Activated naive CD4-positive, alpha-beta T cell treated with anti-CD3 and anti-CD28 coated beads for 36 hours (primary cell): Measurements from ENCODE around the gene MYO3A. TPM values are rescaled to one million over a fixed set of nuclear protein-coding genes. Genes with fewer than 3 reads are reported as not detected.

Experiments used
- CTCF ChIA-PET: fragments of 350-600 bp; sonication (Branson Sonifier 250); formaldehyde crosslinking; loops from one replicate; lab custom pipeline; 2021; ENCODE audit warnings: antibody characterized with exemption; lab: Charles Lee
- DNase-seq: peaks from one replicate; pipeline ENCODE4 v3.0.0-alpha.2; 2020
- H3K27ac Mint-ChIP-seq: one replicate; pipeline ENCODE4 v1.8.0; 2021; ENCODE audit warnings: mild to moderate bottlenecking, mixed read lengths
- H3K27me3 Mint-ChIP-seq: one replicate; pipeline ENCODE4 v1.8.0; 2021; ENCODE audit warnings: low read depth, mixed read lengths
- H3K36me3 Mint-ChIP-seq: one replicate; pipeline ENCODE4 v1.8.0; 2021; ENCODE audit warnings: low read depth, mixed read lengths
- H3K4me1 Mint-ChIP-seq: one replicate; pipeline ENCODE4 v1.8.0; 2021; ENCODE audit warnings: low read depth, mixed read lengths
- H3K4me3 Mint-ChIP-seq: one replicate; pipeline ENCODE4 v1.8.0; 2021; ENCODE audit warnings: mild to moderate bottlenecking, moderate library complexity, mixed read lengths
- H3K9me3 Mint-ChIP-seq: one replicate; pipeline ENCODE4 v1.8.0; 2021; ENCODE audit warnings: mixed read lengths
- intact Hi-C: fragments of 100-400 bp; cut with micrococcal nuclease; formaldehyde crosslinking; loops from one replicate; pipeline ENCODE4 v1.15.1; 2023
- total RNA-seq, 2 experiments: library from RNA; stranded (reverse); gene quantifications; one replicate each; pipeline ENCODE4 v1.2.3, GENCODE V29; 2021

MYO3A gene, protein sequence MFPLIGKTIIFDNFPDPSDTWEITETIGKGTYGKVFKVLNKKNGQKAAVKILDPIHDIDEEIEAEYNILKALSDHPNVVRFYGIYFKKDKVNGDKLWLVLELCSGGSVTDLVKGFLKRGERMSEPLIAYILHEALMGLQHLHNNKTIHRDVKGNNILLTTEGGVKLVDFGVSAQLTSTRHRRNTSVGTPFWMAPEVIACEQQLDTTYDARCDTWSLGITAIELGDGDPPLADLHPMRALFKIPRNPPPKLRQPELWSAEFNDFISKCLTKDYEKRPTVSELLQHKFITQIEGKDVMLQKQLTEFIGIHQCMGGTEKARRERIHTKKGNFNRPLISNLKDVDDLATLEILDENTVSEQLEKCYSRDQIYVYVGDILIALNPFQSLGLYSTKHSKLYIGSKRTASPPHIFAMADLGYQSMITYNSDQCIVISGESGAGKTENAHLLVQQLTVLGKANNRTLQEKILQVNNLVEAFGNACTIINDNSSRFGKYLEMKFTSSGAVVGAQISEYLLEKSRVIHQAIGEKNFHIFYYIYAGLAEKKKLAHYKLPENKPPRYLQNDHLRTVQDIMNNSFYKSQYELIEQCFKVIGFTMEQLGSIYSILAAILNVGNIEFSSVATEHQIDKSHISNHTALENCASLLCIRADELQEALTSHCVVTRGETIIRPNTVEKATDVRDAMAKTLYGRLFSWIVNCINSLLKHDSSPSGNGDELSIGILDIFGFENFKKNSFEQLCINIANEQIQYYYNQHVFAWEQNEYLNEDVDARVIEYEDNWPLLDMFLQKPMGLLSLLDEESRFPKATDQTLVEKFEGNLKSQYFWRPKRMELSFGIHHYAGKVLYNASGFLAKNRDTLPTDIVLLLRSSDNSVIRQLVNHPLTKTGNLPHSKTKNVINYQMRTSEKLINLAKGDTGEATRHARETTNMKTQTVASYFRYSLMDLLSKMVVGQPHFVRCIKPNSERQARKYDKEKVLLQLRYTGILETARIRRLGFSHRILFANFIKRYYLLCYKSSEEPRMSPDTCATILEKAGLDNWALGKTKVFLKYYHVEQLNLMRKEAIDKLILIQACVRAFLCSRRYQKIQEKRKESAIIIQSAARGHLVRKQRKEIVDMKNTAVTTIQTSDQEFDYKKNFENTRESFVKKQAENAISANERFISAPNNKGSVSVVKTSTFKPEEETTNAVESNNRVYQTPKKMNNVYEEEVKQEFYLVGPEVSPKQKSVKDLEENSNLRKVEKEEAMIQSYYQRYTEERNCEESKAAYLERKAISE (N-terminal part only)
- total RNA-seq = not detected

DNA sequence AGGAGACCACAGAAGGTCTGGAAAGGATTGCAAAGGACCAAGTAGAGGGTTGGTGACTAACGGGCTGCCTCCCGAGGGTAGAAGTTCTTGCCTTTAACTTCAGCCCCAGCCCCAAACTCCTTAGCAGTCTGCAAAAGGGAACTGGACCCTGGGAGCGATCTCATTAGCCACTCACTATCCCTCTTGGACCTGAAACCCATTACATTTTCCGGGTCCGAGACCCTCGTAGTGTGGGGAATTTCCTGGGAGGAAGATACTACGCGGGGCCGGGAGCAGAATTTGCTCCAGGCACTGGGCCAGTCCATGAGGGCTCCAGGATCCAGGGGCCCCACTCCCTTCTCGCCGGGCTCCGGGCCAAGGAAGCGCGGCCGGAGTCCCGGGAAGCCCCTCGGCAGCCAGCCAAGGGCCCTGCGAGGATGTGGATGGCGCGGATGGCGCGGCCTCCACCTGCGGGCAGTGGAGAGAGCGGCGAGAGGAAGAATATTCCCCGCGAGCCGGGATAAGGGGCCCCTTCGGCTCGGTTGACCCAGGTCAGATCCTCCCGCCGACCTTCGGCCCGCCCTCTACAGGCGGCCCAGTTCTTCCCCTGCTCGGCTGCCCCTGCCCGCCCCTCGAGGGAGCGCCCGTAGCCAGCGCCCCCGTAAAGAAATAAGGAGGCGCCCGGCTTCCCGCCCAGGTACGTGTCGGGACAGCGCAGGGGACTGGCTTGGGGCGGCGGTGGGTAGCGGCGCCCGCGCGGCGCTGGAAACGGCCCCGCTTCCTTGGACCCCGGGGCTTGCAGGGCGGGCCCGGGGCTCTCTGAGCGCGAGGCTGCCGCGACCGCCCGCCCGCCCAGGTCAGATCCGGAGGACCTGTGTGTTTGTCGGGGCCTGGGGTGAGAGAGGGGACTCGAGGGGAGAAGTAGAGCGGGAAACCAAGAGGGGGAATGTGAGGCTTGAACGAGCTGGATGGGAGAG is at the start of gene MYO3A:
MYO3A (plus strand) TSS at position 577 of the 956 bp plus-strand sequence. CDS start 17,882 bp downstream, outside the sequence.
- Mint-ChIP-seq H3K4me3 (peak within 1 kb of the TSS; percentile 74), H3K27ac (no peak within 1 kb of the TSS), H3K9me3 (no peaks in the 10 kb centered on the region), H3K36me3 (no peaks in the 10 kb centered on the region), H3K4me1 (peaks cover 9% of the 10 kb centered on the region), H3K27me3 (peaks cover 30% of the 10 kb centered on the region)
- DNase-seq = no peak
- CTCF ChIA-PET = interaction anchor here (1.1 kb wide), 1 partner anchor 59 kb away, joined by 5 read pairs; no protein-coding TSS in a partner anchor
- intact Hi-C loops = no loop called here

DNA sequence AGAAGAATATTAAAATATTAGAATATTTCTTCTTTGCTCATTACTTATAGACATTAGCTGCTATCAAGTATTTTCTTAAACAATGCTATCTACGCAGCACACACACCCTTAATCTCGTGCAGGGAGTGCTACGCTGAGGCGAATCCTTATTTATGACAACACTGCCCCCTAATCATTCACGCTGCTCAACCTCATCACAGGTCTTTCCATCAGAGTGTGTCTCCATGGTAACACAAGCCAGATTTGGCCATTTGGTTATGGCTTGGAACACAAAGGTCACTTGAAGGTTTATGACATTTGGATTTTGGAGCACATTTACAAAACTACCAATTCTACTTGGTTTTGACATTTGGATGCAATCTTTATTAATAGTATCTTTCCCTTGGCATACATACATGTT is 45.4 kb upstream of the MYO3A start:
- peaks cover 9% of the 10 kb centered on the region for H3K27me3 Mint-ChIP-seq
- CTCF ChIA-PET = interaction anchor here (0.6 kb wide), 2 partner anchors 52 to 667 kb away, joined by 3 read pairs; no protein-coding TSS in a partner anchor
- intact Hi-C loops = no loop called here
- H3K9me3 Mint-ChIP-seq = peaks cover 2% of the 10 kb centered on the region
- no peak overlapping the region for H3K4me3 Mint-ChIP-seq
- DNase-seq = no peak
- H3K36me3 Mint-ChIP-seq = no peaks in the 10 kb centered on the region
- H3K27ac Mint-ChIP-seq = no peak overlapping the region
- no peaks in the 10 kb centered on the region for H3K4me1 Mint-ChIP-seq

DNA sequence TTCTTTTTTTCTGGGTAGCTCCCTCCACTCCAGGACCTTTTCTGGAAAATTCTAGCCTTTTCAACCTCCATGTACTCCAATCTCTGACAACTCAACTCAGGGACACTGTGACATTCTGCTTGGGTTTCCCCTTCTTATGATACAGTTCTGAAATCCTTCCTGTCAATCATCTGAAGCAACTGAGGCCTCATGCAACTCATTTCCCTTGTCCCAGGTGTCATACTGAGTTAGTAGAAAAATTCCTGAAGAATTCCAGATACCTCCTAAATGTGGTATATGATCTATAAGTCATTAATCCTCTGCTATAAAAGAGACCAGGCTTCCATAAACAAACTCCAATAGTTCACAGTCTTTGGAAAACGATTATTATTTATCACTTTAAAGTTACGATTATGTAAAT is 43.0 kb upstream of the MYO3A start:
- intact Hi-C loops = no loop called here
- CTCF ChIA-PET = no interaction called here
- Mint-ChIP-seq H3K9me3 (peaks cover 2% of the 10 kb centered on the region), H3K36me3 (no peaks in the 10 kb centered on the region), H3K27ac (no peak overlapping the region), H3K4me1 (no peaks in the 10 kb centered on the region), H3K27me3 (peaks cover 16% of the 10 kb centered on the region), H3K4me3 (no peak overlapping the region)
- DNase-seq = no peak

DNA sequence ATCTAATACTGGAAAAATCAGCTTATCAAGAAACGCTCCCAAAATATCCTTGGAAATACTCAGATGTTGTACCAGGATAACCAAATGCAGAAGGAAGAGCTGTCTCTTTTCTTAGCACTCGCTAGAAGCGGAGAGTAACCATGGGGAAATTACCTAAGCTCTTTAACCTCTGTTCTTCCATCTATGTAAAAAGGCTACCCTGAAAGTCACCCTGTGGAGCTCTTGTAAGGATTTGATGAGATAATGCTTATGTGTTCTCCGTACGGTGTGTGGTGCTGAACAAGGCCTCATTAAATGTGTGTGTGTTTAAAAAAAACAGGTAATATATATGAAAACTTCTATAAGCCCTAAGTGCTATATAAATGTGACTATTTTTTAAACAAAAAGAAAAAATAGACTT is 38.2 kb upstream of the MYO3A start:
- Mint-ChIP-seq H3K4me1 (no peaks in the 10 kb centered on the region), H3K36me3 (no peaks in the 10 kb centered on the region), H3K27ac (no peak overlapping the region), H3K9me3 (peaks cover 2% of the 10 kb centered on the region), H3K27me3 (peaks cover 18% of the 10 kb centered on the region), H3K4me3 (no peak overlapping the region)
- CTCF ChIA-PET = no interaction called here
- DNase-seq = no peak
- intact Hi-C loops = no loop called here

DNA sequence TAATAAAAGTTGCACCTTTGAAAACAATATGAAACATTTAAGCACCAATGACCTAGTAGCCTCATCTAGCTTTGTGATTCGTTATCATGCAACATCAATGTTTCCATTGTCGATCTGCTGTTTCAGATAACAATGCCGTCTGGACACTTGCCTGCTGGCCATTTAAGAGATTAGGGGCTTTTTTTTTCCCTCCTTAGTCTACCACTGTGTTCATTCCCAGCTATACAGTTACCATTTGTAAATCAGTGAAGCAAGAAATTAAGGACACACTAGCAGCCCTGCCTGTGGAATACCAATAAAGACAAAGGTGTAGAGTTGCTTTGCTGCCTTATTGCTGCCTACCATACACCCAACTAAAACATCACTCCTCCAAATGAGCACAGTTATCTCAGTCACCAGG is 37.6 kb upstream of the MYO3A start:
- no peak overlapping the region for H3K4me3 Mint-ChIP-seq
- peaks cover 18% of the 10 kb centered on the region for H3K27me3 Mint-ChIP-seq

DNA sequence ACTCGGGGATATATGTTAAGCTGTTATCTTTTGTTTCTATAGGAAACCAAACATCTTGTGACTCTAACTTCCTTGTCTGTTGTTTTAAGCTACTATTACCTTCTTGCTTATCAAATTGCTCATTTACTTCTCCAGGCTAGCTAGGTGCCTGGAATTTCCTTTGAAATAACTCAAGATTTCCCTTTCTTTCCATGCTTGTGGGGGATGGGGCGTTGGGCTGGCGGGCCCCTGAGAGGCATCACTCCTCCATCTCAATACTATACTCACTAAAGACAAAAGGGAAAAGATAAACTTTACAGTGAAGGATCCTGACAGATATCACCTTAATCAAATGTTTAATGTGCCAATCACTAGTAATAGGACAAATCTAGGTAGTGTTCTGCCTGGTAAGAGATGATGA is 34.7 kb upstream of the MYO3A start:
- no peak overlapping the region for H3K27ac Mint-ChIP-seq
- H3K9me3 Mint-ChIP-seq = no peaks in the 10 kb centered on the region
- CTCF ChIA-PET = no interaction called here
- intact Hi-C loops = no loop called here
- DNase-seq = no peak
- no peaks in the 10 kb centered on the region for H3K4me1 Mint-ChIP-seq
- H3K4me3 Mint-ChIP-seq = no peak overlapping the region
- H3K36me3 Mint-ChIP-seq = no peaks in the 10 kb centered on the region
- H3K27me3 Mint-ChIP-seq = peaks cover 9% of the 10 kb centered on the region

More for the DNA sequence above, 37.6 kb upstream of the MYO3A start:
- CTCF ChIA-PET = no interaction called here
- H3K27ac Mint-ChIP-seq = no peak overlapping the region
- H3K36me3 Mint-ChIP-seq = no peaks in the 10 kb centered on the region
- H3K9me3 Mint-ChIP-seq = peaks cover 2% of the 10 kb centered on the region
- intact Hi-C loops = no loop called here
- DNase-seq = no peak
- H3K4me1 Mint-ChIP-seq = no peaks in the 10 kb centered on the region

DNA sequence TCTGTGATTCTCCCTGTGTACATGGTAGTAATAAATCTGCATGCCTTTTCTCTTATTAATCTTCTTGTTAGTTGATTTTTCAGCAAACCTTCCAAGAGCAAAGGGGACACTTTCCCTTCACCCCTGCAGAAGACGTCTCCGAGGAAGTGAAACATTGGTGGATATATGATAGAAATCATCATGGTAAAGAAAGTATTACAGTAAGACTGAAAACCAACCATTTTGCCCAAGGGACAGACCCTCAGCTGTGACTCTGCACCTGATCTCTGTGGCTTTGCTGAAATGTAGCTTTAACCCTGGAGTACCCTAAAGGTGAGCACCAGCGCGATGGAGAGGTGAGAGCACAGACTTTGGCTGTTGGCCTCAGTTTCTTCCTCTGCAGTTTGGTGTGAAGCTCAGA is 32.8 kb upstream of the MYO3A start:
- no peaks in the 10 kb centered on the region for H3K9me3 Mint-ChIP-seq
- H3K4me3 Mint-ChIP-seq = no peak overlapping the region
- intact Hi-C loops = no loop called here
- CTCF ChIA-PET = no interaction called here
- no peak for DNase-seq
- H3K27me3 Mint-ChIP-seq = peaks cover 6% of the 10 kb centered on the region
- no peaks in the 10 kb centered on the region for H3K36me3 Mint-ChIP-seq
- H3K4me1 Mint-ChIP-seq = no peaks in the 10 kb centered on the region
- no peak overlapping the region for H3K27ac Mint-ChIP-seq

DNA sequence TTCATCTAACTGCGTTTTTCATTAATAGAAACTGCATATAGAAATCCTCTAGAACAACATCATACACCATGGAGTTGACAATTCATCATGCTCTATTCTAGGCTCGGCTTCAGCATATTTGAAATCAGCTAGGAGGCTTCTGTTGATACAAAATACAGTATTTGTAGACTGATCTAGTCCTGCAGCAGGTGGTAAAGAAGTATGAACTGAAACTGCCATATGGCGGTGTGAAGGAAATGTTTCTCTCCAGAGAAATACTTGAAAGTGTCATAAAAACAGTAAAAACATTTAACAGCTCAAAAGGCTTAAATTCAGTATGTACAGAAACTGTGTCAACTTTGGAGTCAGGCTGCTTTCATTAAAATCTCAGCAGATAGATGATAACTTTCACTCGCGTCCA is 32.0 kb upstream of the MYO3A start:
- H3K36me3 Mint-ChIP-seq = no peaks in the 10 kb centered on the region
- no peaks in the 10 kb centered on the region for H3K4me1 Mint-ChIP-seq
- H3K27ac Mint-ChIP-seq = no peak overlapping the region
- no peak overlapping the region for H3K4me3 Mint-ChIP-seq
- no peak for DNase-seq
- intact Hi-C loops = no loop called here
- CTCF ChIA-PET = interaction anchor here (1.5 kb wide), 1 partner anchor 26 kb away, joined by 3 read pairs; no protein-coding TSS in a partner anchor
- H3K27me3 Mint-ChIP-seq = peaks cover 3% of the 10 kb centered on the region
- H3K9me3 Mint-ChIP-seq = no peaks in the 10 kb centered on the region

DNA sequence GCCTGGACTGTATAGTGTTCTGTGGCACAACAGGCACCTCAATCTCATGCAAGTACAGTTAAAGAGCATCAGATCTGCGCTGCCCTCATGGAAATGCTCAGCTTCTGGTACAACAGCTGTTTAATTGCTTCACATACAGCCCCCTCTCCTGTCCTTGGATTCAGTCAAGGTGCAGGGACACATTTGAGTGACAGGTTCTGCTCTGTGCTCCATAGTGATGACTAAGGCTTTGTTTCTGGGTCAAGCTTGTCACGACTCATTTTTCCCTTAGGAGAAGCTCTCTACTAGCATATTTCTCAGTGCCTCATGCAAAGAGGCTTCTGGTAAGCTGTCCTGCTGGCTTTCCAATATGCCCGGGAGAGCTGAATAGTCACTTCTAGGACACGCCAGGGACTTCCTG is 26.8 kb upstream of the MYO3A start:
- DNase-seq = no peak
- no peaks in the 10 kb centered on the region for H3K4me1 Mint-ChIP-seq
- no peak overlapping the region for H3K4me3 Mint-ChIP-seq
- intact Hi-C loops = no loop called here
- CTCF ChIA-PET = no interaction called here
- H3K27me3 Mint-ChIP-seq = peaks cover 2% of the 10 kb centered on the region
- no peaks in the 10 kb centered on the region for H3K36me3 Mint-ChIP-seq
- H3K9me3 Mint-ChIP-seq = no peaks in the 10 kb centered on the region
- no peak overlapping the region for H3K27ac Mint-ChIP-seq

DNA sequence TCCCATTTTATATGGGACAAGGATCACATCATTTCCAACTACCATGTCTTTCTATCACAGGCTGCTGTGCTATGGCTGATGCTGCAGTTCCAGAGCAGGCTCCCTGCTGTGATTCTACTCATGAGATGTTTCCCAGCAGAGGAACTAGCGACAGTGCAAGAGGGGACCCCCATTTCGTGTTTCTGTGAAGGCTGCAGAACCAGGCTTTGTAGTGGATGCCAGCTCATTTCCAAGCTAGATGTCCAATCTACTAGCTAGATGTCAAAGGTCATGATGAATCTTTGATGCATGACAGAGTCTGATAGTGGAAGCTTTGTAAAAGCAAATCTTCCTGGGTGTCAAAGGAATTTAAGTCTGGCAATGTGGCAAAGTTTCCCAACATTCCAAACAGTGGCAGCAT is 21.2 kb upstream of the MYO3A start:
- CTCF ChIA-PET = no interaction called here
- H3K36me3 Mint-ChIP-seq = no peaks in the 10 kb centered on the region
- H3K9me3 Mint-ChIP-seq = no peaks in the 10 kb centered on the region
- intact Hi-C loops = no loop called here
- H3K4me3 Mint-ChIP-seq = no peak overlapping the region
- H3K27ac Mint-ChIP-seq = no peak overlapping the region
- H3K27me3 Mint-ChIP-seq = peaks cover 2% of the 10 kb centered on the region
- no peaks in the 10 kb centered on the region for H3K4me1 Mint-ChIP-seq
- DNase-seq = no peak

DNA sequence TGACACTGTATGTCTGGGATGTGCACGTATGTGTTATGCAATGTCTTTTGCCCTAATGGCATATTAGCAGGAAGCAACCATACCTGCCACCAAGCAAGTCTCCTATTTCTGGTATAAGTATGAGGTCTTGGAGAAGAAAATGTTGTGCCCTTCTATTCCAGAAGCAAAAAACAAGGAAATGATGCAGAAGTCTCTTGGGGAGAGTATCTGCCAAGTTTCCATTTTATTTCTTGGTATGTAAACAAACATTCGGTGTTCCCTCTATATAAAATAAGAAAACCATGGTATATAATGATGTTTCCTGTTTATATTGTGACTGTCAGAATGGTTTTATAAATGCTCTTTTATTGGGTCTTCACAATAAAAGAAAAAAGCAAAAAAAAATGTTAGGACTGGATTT is 19.3 kb upstream of the MYO3A start:
- intact Hi-C loops = no loop called here
- CTCF ChIA-PET = no interaction called here
- H3K27me3 Mint-ChIP-seq = peaks cover 2% of the 10 kb centered on the region
- no peak overlapping the region for H3K4me3 Mint-ChIP-seq
- no peaks in the 10 kb centered on the region for H3K4me1 Mint-ChIP-seq
- DNase-seq = no peak
- no peak overlapping the region for H3K27ac Mint-ChIP-seq
- no peaks in the 10 kb centered on the region for H3K9me3 Mint-ChIP-seq
- no peaks in the 10 kb centered on the region for H3K36me3 Mint-ChIP-seq
